Neuronal stem cell (in vitro differentiated cells): ENCODE data around the gene CERS4.
A peak's percentile ranks its signal among the peaks of the same experiment; 100 is the strongest.

Experiments used
- DNase-seq: peaks from one replicate; pipeline ENCODE4 v3.0.0-alpha.2; 2013; ENCODE audit warnings: low spot score
- H2AFZ ChIP-seq: one replicate; pipeline ENCODE4 v1.6.1; 2013; ENCODE audit warnings: mild to moderate bottlenecking, low read length, inconsistent platforms
- H2AK5ac ChIP-seq: 2 replicates; pipeline ENCODE4 v1.6.1; 2013; ENCODE audit warnings: low read depth, mild to moderate bottlenecking, inconsistent platforms, low read length, moderate library complexity, mixed read lengths
- H2BK120ac ChIP-seq: 2 replicates; pipeline ENCODE4 v1.6.1; 2013; ENCODE audit warnings: low read depth, mild to moderate bottlenecking, inconsistent platforms, low read length, moderate library complexity, mixed read lengths
- H2BK12ac ChIP-seq: one replicate; pipeline ENCODE4 v1.6.1; 2013; ENCODE audit warnings: low read length, inconsistent platforms
- H2BK15ac ChIP-seq: 2 replicates; pipeline ENCODE4 v1.6.1; 2013; ENCODE audit warnings: mild to moderate bottlenecking, low read length, inconsistent platforms, mixed read lengths
- H2BK5ac ChIP-seq: one replicate; pipeline ENCODE4 v1.6.1; 2013; ENCODE audit warnings: inconsistent platforms, mild to moderate bottlenecking, low read length, moderate library complexity
- H3K14ac ChIP-seq: one replicate; pipeline ENCODE4 v1.6.1; 2013; ENCODE audit warnings: low read length, inconsistent platforms
- H3K18ac ChIP-seq: 2 replicates; pipeline ENCODE4 v1.6.1; 2013; ENCODE audit warnings: low read length, inconsistent platforms
- H3K23ac ChIP-seq: 2 replicates; pipeline ENCODE4 v1.6.1; 2013; ENCODE audit warnings: low read depth, mild to moderate bottlenecking, mixed read lengths, low read length, inconsistent platforms; ENCODE audit not compliant: poor library complexity
- H3K27ac ChIP-seq: replicated peaks from 3 replicates; pipeline ENCODE4 v1.5.1; 2013; ENCODE audit warnings: low read length, inconsistent platforms
- H3K27me3 ChIP-seq, 3 experiments: 2 replicates each; pipeline ENCODE4 v1.6.1; 2013; ENCODE audit warnings: low read length in 3 of 3, mild to moderate bottlenecking in 2 of 3, inconsistent platforms in 1 of 3, low read depth in 1 of 3, mixed read lengths in 1 of 3, moderate library complexity in 1 of 3; ENCODE audit not compliant: control insufficient read depth in 3 of 3, insufficient read depth in 3 of 3
- H3K36me3 ChIP-seq, 2 donors: replicated peaks in 1 of 2; 2 replicates each; pipeline ENCODE4 v1.6.1; 2013; ENCODE audit warnings: low read length in 2 of 2; ENCODE audit not compliant: control insufficient read depth in 2 of 2, insufficient read depth in 2 of 2
- H3K4ac ChIP-seq: 2 replicates; pipeline ENCODE4 v1.6.1; 2013; ENCODE audit warnings: inconsistent platforms, mild to moderate bottlenecking, low read length, moderate library complexity
- H3K4me1 ChIP-seq, 2 donors: 1 replicate in 1 of 2; 2 replicates in 1 of 2; pipeline ENCODE4 v1.6.1; 2013; ENCODE audit warnings: low read length in 2 of 2, low read depth in 1 of 2; ENCODE audit not compliant: control insufficient read depth in 2 of 2, insufficient read depth in 1 of 2
- H3K4me2 ChIP-seq: one replicate; pipeline ENCODE4 v1.6.1; 2013; ENCODE audit warnings: mild to moderate bottlenecking, low read length, inconsistent platforms; ENCODE audit not compliant: insufficient read depth, poor library complexity, severe bottlenecking
- H3K4me3 ChIP-seq, 2 donors: 2 replicates each; pipeline ENCODE4 v1.5.1; 2013; ENCODE audit warnings: low read length in 2 of 2, mild to moderate bottlenecking in 2 of 2, inconsistent platforms in 1 of 2, moderate library complexity in 1 of 2
- H3K79me1 ChIP-seq: one replicate; pipeline ENCODE4 v1.6.1; 2013; ENCODE audit warnings: low read depth, mild to moderate bottlenecking, inconsistent platforms, low read length, moderate library complexity
- H3K9ac ChIP-seq: one replicate; pipeline ENCODE4 v1.6.1; 2013; ENCODE audit warnings: mild to moderate bottlenecking, low read depth, low read length, inconsistent platforms; ENCODE audit not compliant: poor library complexity
- H3K9me3 ChIP-seq, 2 donors: replicated peaks in 1 of 2; 2 replicates each; pipeline versions ENCODE3 to v1.6.1; 2013; ENCODE audit warnings: low read length in 2 of 2, mild to moderate bottlenecking in 2 of 2, inconsistent platforms in 1 of 2, low read depth in 1 of 2, mixed read lengths in 1 of 2, moderate library complexity in 1 of 2; ENCODE audit not compliant: control insufficient read depth in 2 of 2, insufficient read depth in 1 of 2
- H4K8ac ChIP-seq: one replicate; pipeline ENCODE4 v1.6.1; 2013; ENCODE audit warnings: low read depth, mild to moderate bottlenecking, inconsistent platforms, low read length, moderate library complexity
- H4K91ac ChIP-seq: one replicate; pipeline ENCODE4 v1.6.1; 2013; ENCODE audit warnings: low read length, low read depth, mild to moderate bottlenecking, inconsistent platforms; ENCODE audit not compliant: poor library complexity
- WGBS, 2 donors: extraction: QIAGEN DNeasy Blood & Tissue Kit; methylation state at CpG; one replicate each; pipeline ENCODE4 v1.1.7; 2013; ENCODE audit warnings: missing lambda C conversion rate in 2 of 2, mixed read lengths in 1 of 2; ENCODE audit not compliant: insufficient read length in 2 of 2, insufficient replicate concordance in 1 of 2; ENCODE audit errors: extremely low coverage in 2 of 2; 5-methylcytosine and 5-hydroxymethylcytosine counted together

Gene CERS4

GRCh38 chr19:8238251-8238650 is 29.1 kb downstream of the CERS4 start:
- Histone ChIP-seq H3K18ac (peak overlapping the region; percentile 11), H3K14ac (no peak overlapping the region), H2BK5ac (no peak overlapping the region), H3K36me3 (peaks cover 0 to 5% of the 10 kb centered on the region in 2 donors), H2AK5ac (peak overlapping the region; percentile 60), H3K4me1 (peaks cover 13 to 22% of the 10 kb centered on the region in 2 donors), H3K23ac (no peak overlapping the region), H4K91ac (no peak overlapping the region), H3K79me1 (no peaks in the 10 kb centered on the region), H3K9me3 (peaks cover 8 to 21% of the 10 kb centered on the region in 2 donors), H2BK12ac (no peak overlapping the region), H3K27me3 (no peaks in the 10 kb centered on the region), H3K4ac (no peak overlapping the region), H3K9ac (no peak overlapping the region), H4K8ac (no peak overlapping the region), H3K27ac (peak overlapping the region; percentile 64), H2BK120ac (no peak overlapping the region), H2BK15ac (peak overlapping the region; percentile 69), H3K4me3 (no peak overlapping the region), H3K4me2 (no peak overlapping the region), H2AFZ (no peak overlapping the region)
- no CpG with 5 or more reads among the region's 1 CpG for WGBS, 2 donors
- no peak for DNase-seq

GRCh38 chr19:8239528-8240273 is 30.5 kb downstream of the CERS4 start:
- H3K27ac ChIP-seq = peak overlapping the region; percentile 89

GRCh38 chr19:8240274-8241229 is 31.4 kb downstream of the CERS4 start:
- peak overlapping the region; percentile 88 for H3K18ac ChIP-seq
- peaks cover 10 to 24% of the 10 kb centered on the region in 2 donors for H3K9me3 ChIP-seq
- H2BK12ac ChIP-seq = no peak overlapping the region
- no peak overlapping the region for H3K4ac ChIP-seq
- H3K36me3 ChIP-seq = peaks cover 3 to 9% of the 10 kb centered on the region in 2 donors
- H3K9ac ChIP-seq = no peak overlapping the region
- no peak overlapping the region for H2BK15ac ChIP-seq
- H3K27ac ChIP-seq = peak overlapping the region; percentile 89
- H2AK5ac ChIP-seq = peak overlapping the region; percentile 21
- H3K4me1 ChIP-seq = peaks cover 13 to 22% of the 10 kb centered on the region in 2 donors
- H3K23ac ChIP-seq = peak overlapping the region; percentile 75
- WGBS, 2 donors = no CpG with 5 or more reads among the region's 17 CpGs
- H3K4me3 ChIP-seq = peak overlapping the region in 1 of 2 donors; percentile 19
- H3K79me1 ChIP-seq = no peaks in the 10 kb centered on the region
- peak overlapping the region; percentile 16 for H2BK120ac ChIP-seq
- DNase-seq = peak; percentile 79
- H4K8ac ChIP-seq = no peak overlapping the region
- peak overlapping the region; percentile 41 for H3K4me2 ChIP-seq
- no peak overlapping the region for H4K91ac ChIP-seq
- H3K27me3 ChIP-seq = no peaks in the 10 kb centered on the region
- peak overlapping the region; percentile 16 for H2BK5ac ChIP-seq
- peak overlapping the region; percentile 61 for H2AFZ ChIP-seq
- H3K14ac ChIP-seq = peak overlapping the region; percentile 10

More at GRCh38 chr19:8239528-8240273, 30.5 kb downstream of the CERS4 start:
- no peak overlapping the region for H2BK12ac ChIP-seq
- H3K27me3 ChIP-seq = no peaks in the 10 kb centered on the region
- no peak overlapping the region for H3K9ac ChIP-seq
- H3K4me2 ChIP-seq = peak overlapping the region; percentile 40
- no peak overlapping the region for H4K91ac ChIP-seq
- no peak overlapping the region for H2BK5ac ChIP-seq
- no peak overlapping the region for H3K4ac ChIP-seq
- H2BK15ac ChIP-seq = no peak overlapping the region
- peaks cover 13 to 22% of the 10 kb centered on the region in 2 donors for H3K4me1 ChIP-seq
- peaks cover 10 to 24% of the 10 kb centered on the region in 2 donors for H3K9me3 ChIP-seq
- H3K18ac ChIP-seq = peak overlapping the region; percentile 73
- no CpG with 5 or more reads among the region's 3 CpGs for WGBS, 2 donors
- H2BK120ac ChIP-seq = no peak overlapping the region
- no peak overlapping the region for H4K8ac ChIP-seq
- no peak overlapping the region for H2AK5ac ChIP-seq
- peak overlapping the region; percentile 10 for H3K14ac ChIP-seq
- H3K4me3 ChIP-seq = peak overlapping the region in 1 of 2 donors; percentile 3
- peaks cover 3 to 9% of the 10 kb centered on the region in 2 donors for H3K36me3 ChIP-seq
- no peak overlapping the region for H3K23ac ChIP-seq
- no peaks in the 10 kb centered on the region for H3K79me1 ChIP-seq
- peak overlapping the region; percentile 61 for H2AFZ ChIP-seq
- no peak for DNase-seq
